Testis (tissue), 2 donors: Measurements from ENCODE around the gene CD2.

Source experiments
- POLR2A ChIP-seq: fragments of 450-650 bp; IDR thresholded peaks from one replicate; pipeline ENCODE4 v1.6.1; 2017; ENCODE audit warnings: antibody characterized with exemption, mild to moderate bottlenecking, moderate library complexity
- TF ChIP-seq, protein P1 (sequence below), 3 experiments: fragments of 450-650 bp in 2 of 3; fragments of 200-600 bp in 1 of 3; sonication (generic) in 1 of 3; IDR thresholded peaks; one replicate each; pipeline ENCODE4 v1.5.1; 2016 to 2019; ENCODE audit warnings: antibody characterized with exemption in 3 of 3, mild to moderate bottlenecking in 2 of 3, moderate library complexity in 1 of 3

DNA sequence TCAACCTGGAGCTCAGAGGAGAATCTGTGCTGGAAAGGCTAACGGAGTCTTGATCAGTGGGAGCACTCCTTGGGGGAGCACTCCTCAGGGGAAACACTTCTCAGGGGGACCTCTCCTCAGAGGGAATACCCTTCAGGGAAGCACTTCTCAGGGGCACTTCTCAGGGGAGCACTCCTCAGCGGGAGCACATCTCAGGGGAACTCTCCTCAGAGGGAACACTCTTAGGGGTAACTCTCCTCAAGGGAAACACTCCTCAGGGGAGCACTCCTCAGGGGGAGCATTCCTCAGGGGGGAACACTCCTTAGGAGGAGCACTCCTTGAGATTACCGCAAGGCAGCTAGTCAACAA is 41.2 kb downstream of the CD2 start:
- TF ChIP-seq, protein P1, sequence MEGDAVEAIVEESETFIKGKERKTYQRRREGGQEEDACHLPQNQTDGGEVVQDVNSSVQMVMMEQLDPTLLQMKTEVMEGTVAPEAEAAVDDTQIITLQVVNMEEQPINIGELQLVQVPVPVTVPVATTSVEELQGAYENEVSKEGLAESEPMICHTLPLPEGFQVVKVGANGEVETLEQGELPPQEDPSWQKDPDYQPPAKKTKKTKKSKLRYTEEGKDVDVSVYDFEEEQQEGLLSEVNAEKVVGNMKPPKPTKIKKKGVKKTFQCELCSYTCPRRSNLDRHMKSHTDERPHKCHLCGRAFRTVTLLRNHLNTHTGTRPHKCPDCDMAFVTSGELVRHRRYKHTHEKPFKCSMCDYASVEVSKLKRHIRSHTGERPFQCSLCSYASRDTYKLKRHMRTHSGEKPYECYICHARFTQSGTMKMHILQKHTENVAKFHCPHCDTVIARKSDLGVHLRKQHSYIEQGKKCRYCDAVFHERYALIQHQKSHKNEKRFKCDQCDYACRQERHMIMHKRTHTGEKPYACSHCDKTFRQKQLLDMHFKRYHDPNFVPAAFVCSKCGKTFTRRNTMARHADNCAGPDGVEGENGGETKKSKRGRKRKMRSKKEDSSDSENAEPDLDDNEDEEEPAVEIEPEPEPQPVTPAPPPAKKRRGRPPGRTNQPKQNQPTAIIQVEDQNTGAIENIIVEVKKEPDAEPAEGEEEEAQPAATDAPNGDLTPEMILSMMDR (IDR thresholded peaks at IDR 0.05), result no peak
- TF ChIP-seq POLR2A, result no peak
